Vagina (tissue), 2 donors: ENCODE measurements around the gene DBN1.

Source experiments
- CTCF ChIP-seq, 3 experiments: fragments of 450-650 bp in 2 of 3; fragments of 200-600 bp in 1 of 3; sonication (generic) in 1 of 3; IDR thresholded peaks; one replicate each; pipeline ENCODE4 v1.5.1; 2017 to 2019; ENCODE audit warnings: antibody characterized with exemption in 3 of 3, mild to moderate bottlenecking in 2 of 3, moderate library complexity in 2 of 3
- POLR2A ChIP-seq, 2 donors: fragments of 450-650 bp; IDR thresholded peaks; one replicate each; pipeline ENCODE4 v1.6.1; 2017; ENCODE audit warnings: antibody characterized with exemption in 2 of 2, mild to moderate bottlenecking in 2 of 2, moderate library complexity in 2 of 2

- TF ChIP-seq CTCF (IDR thresholded peaks at IDR 0.05) = no peak
- no peak for TF ChIP-seq POLR2A (IDR thresholded peaks at IDR 0.05)
These were observed 42.1 kb upstream of the DBN1 start for GRCh38 chr5:177515580-177515979.
